GM19455 (cell line): Measurements from ENCODE around the gene TBXT.
"Not testable (repeated sequence)": the region's sequence is repeated elsewhere in the genome, so short reads cannot be mapped to it uniquely, and the experiment has no call there.

Experiments
- ATAC-seq: cut with Tn5 transposase; IDR thresholded peaks from one replicate; pipeline ENCODE4 v1.9.1; 2021; ENCODE audit not compliant: unreplicated experiment

TBXT gene

DNA sequence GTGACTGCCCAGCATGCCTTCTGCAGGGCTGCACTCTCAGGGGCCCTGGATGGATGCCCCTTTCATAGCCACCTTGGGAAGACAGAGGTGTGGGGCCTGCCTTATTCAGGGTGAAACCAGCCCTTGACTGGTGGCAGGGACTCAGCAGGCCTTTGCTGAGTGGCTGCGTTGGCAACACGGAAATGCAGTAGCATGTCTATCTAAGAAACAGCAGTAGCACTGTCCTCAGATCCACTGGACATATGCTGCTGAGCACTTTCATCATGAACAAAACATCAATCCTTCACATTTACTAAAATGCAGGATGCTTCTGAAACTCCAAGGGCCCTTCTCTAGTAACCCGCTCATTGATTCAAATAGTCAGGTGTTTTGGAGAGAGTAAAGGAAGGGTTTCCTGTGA is 4.9 kb upstream of the TBXT start:
- no peak for ATAC-seq

- no peak for ATAC-seq
Observed at GRCh38 chr6:166169549-166170421, 2.1 kb upstream of the TBXT start.

DNA sequence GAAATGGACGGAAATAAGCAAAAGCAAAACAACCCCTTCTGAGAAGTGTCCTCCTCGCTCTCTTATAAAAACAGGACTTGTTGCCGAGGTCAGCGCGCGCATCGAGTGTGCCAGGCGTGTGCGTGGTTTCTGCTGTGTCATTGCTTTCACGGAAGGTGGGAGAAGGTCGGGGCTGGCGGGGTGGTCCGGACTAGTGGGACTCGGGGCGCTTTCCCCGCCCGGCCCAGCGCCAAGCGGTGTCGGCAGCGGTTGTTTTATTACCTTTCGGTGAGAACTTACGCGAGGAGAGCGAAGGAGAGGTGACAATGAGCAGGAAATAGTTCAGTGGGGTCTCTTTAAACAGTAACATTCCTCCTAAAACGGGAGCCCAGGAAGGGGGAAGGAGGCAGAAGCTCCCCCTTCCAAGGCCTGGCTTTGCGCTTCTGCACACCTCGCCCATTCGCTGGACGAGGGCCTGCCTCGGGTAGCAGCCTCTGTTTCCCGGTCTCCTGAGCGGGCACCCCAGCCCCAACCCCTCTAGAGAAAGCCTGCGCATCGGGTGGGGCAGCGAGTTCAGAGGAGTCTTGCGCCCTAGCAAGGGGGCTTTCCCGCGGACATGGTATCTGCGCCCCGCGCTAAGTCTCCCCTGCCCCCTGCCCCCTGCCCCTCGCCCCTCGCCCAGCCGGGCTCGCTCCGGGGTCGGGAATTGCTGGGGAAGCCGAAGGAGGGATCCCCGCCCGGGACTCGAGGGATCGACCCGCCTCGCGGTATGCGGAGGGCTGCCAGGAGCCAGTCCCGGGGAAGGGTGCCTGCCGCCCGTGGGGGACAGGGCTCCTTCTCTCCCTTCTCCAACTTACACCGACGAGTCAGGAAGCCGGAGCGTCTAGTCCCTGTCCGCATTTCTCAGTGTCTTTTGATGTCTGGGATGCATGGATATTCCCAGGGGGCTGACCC is 1.2 kb upstream of the TBXT start:
- ATAC-seq: no peak

DNA sequence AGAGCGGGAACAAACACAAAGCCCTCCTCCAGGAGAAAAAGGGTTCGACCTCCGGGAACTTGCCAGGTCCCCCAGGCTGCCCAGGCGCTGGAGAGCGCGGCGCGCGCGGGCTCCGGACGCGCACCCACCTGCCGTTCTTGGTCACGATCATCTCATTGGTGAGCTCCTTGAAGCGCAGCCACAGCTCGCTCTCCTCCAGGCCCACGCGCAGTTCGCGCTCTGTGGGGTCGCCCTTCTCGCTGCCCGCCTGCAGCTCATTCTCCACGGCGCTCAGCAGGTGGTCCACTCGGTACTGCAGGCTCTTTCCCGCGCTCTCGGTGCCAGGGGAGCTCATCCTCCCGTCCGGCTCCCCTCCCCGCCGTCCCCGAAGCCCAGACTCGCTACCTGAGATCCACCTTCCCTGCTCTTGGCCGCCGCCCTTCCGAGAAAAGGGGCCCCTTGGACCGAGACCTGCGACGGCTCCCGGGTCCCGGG is 356 bp downstream of the TBXT start:
- no peak for ATAC-seq

- no peak for ATAC-seq
Observed at GRCh38 chr6:166166314-166167257, 1.1 kb downstream of the TBXT start.

DNA sequence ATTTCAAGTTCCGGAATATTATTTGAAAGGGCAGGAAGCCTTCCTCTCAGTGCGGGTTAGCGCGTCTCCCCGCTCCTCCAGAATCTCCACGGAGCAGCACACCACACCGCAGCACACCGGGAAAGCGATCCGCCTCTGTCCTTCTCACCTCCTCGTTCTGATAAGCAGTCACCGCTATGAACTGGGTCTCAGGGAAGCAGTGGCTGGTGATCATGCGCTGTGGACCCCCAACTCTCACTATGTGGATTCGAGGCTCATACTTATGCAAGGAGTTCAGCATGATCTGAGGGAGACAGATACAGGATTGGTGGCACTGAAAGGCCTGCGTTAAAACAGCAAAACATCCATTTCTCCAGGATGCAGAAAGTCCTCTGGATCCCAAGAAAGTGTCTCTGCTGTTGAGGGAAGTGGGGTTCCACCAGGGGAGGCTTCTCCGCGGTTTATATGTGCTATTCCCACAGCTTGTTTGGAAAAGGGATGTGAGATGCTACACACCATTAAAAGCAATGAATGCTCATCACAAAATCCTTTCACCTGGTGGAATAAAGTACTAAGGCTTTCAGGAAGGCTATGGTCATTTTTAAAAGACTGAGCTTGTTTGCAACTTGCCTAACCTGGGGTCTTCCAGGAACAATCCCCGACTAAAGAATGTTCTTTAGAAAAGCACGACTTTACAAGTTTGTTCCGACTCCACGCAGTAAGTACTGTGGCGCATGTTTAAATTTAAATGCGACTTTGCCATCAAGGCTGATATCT is 1.9 kb downstream of the TBXT start:
- no peak for ATAC-seq

DNA sequence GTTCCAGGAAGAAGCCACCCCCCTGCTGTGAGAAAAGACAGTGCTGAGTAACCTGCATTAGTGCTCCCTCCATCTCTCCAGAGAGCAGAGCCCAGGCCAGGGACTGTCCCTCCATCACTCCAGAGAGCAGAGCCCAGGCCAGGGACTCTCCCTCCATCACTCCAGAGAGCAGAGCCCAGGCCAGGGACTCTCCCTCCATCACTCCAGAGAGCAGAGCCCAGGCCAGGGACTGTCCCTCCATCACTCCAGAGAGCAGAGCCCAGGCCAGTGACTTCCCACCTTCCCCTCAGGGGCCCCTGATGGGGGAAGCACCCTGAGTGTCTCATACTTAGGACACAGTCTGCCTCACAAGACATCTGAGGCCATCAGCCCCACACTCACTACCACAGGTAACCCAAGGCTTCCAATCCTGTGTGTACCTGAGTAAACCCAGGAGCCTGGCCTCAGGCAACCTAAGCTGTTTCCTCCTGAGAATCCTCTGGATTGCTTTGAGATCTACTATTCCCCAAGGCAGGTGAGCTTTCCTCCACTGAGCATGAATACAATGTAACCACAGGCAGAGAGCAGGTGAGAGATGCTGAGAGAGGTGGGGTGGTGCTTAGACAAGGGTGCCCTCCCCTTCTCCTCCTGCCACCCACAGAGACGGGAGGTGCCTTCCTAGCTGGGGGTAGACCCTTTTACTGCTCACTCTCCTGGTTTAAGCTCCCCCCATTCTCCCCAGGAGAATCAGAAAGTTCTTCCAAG is 4.9 kb downstream of the TBXT start:
- ATAC-seq: no peak

DNA sequence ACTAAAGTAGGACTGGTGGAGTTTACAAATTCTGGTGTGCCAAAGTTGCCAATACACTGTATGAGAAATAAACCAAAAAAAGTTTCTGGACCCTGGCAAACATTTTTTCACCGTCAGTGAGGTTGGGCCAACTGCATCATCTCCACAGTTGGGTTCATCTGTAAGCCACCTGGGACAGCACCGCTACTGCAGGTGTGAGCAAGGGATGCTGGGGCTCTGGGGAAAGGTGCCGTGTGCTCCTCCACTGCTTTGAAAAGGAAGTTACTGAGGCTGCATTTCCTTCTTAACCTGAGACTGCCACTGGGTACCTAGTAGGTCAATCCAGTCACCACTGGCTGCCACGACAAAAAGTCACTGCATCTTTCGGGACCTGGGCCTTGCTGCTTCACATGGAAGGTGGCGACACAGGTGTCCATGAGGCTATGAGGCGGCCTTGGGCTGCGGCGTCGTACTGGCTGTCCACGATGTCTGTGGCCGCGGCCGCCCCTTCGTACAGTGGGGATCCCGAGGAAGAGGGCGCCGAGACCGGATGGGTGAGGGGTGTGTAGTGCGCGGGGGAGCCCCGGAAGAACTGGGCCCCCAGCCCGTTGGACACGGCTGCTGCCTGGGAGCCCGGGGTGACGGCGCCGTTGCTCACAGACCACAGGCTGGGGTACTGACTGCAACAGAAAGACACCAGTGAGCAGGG is 9.6 kb downstream of the TBXT start:
- ATAC-seq: no peak

GRCh38 chr6:166156942-166157341 is 10.7 kb downstream of the TBXT start:
- no peak for ATAC-seq

- ATAC-seq: no peak
Observed at GRCh38 chr6:166153966-166154365, 13.7 kb downstream of the TBXT start.

DNA sequence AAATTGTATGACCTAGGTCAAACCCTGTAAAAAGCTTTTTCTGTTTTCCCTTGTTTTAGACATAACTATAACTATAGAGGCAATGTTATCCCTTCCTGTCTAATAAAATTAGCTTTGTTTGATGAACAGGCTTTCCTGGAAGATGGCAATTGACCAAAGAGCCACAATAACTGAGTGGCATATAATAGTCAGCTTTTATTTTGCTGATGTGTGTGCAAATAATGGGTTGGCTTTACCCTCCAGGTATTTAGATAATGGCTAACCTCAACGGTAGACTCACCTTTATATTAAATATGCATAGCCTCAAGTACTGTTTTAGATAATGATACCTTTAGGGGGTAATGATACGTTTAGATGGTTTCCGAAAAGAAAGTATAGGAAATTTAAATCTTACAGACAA is 15.0 kb downstream of the TBXT start:
- ATAC-seq: no peak

DNA sequence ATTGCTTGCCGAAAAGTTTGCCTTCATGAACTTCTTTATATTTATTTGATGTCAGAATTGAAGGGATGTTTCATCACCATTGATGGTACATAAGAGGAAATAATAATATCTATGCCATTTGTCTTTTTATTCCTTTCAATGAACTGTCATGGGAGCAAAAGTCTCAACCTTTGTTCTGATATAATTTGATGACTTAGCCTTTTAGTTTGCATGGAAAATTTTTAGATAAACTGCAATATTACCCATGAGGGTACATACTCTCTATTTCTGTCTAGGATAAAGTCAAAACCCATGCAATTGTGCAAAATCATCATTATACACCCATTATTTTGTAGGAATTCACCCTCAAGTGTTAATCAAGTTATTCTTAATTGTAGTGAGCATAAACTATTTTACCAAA is 15.9 kb downstream of the TBXT start:
- no peak for ATAC-seq

GRCh38 chr6:166145751-166146150 is 21.9 kb downstream of the TBXT start:
- ATAC-seq: no peak

DNA sequence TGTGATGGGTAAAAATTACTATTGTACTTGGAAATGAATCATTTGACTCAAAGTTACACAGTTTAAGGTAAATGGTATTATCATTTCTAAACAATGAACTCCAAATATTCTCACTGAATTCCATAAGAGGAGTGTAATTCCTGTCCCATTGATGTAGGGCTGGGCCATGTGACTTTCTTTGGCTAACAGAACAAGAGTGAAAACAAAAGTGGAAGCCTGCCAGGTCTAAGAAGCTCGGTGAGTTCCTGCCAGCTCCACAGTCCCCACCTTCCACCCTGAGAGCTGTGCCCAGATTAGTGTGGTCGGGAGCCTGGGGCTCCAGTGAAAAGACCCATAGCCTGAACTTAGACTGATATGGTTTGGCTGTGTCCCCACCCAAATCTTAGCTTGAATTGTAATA is 24.6 kb downstream of the TBXT start:
- ATAC-seq: no peak

DNA sequence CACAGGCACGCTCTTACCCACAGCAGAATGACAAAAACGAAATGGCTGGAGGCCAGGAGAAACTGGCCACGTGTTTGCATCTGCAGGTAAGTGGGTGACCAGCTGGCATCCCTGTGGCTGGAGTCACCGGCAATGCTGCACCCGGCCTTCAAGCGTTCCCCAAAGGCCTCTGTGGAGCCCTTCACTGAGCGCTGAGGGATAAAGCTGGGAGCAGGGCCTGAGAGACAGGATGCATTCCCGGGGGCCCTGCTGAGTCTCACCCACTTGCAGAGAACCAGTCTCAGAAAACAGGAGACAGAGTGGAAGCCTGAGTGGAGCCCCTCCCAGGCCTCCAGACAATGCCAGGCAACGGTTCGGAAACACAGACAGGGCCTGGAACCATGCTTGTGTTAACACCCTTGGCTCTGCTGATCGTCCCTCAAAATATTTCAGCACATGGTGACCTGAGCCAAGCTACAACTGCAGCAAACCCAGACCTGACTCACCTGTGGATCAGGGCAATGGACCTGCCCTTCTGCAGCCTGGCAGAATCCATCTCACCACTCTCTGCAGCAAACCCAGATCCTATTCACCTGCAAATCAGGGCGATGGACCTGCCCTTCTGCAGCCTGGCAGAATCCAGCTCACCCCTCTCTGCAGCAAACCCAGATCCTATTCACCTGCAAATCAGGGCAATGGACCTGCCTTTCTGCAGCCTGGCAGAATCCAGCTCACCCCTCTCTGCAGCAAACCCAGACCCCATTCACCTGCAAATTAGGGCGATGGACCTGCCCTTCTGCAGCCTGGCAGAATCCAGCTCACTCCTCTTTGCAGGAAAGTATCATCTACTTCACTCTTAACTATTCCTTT is 39.8 kb downstream of the TBXT start:
- no peak for ATAC-seq

- ATAC-seq: not testable (repeated sequence)
Observed at GRCh38 chr6:166123115-166123514, 44.5 kb downstream of the TBXT start.

GRCh38 chr6:166121726-166122125 is 45.9 kb downstream of the TBXT start:
- ATAC-seq: no peak
